Measurements from ENCODE around the gene FGF22.

DNA sequence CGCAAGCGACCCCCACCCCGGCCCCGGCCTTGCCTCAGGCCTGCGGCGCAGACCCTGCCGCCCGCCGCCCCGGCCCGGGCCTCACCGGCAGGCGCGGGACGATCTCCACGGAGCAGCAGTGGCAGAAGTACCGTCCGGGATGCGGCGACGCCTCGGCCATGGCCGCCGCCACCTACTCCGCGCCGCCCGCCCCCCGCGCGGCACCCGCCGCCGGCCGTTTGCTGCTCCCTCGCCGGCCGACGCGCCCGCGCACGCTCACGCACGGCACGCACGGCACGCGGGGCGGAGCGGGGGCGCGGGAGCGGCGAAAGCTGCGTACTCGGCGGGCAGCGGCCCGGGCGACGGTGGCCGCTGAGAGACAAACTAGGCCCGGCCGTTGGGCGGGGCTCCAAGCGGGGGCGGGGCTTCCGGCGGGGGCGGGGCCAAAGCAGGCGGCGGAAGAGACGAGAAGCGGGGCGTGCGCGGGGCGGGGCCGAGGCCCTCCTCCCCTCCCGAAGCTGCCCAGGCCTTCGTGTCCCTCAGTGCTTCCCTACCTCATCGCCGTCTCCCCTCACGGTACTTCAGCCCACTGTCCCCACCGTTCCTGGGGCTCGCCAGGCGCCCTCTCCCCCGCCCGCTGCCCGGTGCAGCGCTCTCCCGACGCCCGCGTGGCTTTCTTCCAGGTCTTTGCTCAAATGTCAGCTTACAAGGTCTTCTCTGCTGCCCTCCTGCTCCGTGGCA, 23.4 kb downstream of the FGF22 start, which contains the start of gene RNF126:
- TF ChIP-seq EGR1 (IDR thresholded peaks at IDR 0.05) (peak; percentile 57; the same call in 1 of the 2 replicates), RAD21 (IDR thresholded peaks at IDR 0.05; ENCODE audit: low read depth) (no peak), YY1 (IDR thresholded peaks at IDR 0.05; ENCODE audit: low read depth) (peak; percentile 59; the same call in 1 of the 2 replicates), MAX (IDR thresholded peaks at IDR 0.05) (peak; percentile 37), NFIC (IDR thresholded peaks at IDR 0.05) (no peak), TAF1 (IDR thresholded peaks at IDR 0.05; ENCODE audit: low read depth) (no peak; the same call in none of the 2 replicates), EP300 (IDR thresholded peaks at IDR 0.05; ENCODE audit: borderline replicate concordance) (no peak), FOXM1 (IDR thresholded peaks at IDR 0.05; ENCODE audit: borderline replicate concordance, low read depth) (no peak), TEAD4 (IDR thresholded peaks at IDR 0.05) (no peak; the same call in 1 of the 2 replicates), CREB1 (IDR thresholded peaks at IDR 0.05; ENCODE audit: low read depth) (no peak)
- TF ChIP-seq, protein P1, sequence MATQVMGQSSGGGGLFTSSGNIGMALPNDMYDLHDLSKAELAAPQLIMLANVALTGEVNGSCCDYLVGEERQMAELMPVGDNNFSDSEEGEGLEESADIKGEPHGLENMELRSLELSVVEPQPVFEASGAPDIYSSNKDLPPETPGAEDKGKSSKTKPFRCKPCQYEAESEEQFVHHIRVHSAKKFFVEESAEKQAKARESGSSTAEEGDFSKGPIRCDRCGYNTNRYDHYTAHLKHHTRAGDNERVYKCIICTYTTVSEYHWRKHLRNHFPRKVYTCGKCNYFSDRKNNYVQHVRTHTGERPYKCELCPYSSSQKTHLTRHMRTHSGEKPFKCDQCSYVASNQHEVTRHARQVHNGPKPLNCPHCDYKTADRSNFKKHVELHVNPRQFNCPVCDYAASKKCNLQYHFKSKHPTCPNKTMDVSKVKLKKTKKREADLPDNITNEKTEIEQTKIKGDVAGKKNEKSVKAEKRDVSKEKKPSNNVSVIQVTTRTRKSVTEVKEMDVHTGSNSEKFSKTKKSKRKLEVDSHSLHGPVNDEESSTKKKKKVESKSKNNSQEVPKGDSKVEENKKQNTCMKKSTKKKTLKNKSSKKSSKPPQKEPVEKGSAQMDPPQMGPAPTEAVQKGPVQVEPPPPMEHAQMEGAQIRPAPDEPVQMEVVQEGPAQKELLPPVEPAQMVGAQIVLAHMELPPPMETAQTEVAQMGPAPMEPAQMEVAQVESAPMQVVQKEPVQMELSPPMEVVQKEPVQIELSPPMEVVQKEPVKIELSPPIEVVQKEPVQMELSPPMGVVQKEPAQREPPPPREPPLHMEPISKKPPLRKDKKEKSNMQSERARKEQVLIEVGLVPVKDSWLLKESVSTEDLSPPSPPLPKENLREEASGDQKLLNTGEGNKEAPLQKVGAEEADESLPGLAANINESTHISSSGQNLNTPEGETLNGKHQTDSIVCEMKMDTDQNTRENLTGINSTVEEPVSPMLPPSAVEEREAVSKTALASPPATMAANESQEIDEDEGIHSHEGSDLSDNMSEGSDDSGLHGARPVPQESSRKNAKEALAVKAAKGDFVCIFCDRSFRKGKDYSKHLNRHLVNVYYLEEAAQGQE (IDR thresholded peaks at IDR 0.05; ENCODE audit: low read depth), result no peak
- TF ChIP-seq, protein P2, sequence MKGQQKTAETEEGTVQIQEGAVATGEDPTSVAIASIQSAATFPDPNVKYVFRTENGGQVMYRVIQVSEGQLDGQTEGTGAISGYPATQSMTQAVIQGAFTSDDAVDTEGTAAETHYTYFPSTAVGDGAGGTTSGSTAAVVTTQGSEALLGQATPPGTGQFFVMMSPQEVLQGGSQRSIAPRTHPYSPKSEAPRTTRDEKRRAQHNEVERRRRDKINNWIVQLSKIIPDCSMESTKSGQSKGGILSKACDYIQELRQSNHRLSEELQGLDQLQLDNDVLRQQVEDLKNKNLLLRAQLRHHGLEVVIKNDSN (IDR thresholded peaks at IDR 0.05), result no peak
